ENCODE measurements around the gene ARHGEF28.

Gene ARHGEF28

DNA sequence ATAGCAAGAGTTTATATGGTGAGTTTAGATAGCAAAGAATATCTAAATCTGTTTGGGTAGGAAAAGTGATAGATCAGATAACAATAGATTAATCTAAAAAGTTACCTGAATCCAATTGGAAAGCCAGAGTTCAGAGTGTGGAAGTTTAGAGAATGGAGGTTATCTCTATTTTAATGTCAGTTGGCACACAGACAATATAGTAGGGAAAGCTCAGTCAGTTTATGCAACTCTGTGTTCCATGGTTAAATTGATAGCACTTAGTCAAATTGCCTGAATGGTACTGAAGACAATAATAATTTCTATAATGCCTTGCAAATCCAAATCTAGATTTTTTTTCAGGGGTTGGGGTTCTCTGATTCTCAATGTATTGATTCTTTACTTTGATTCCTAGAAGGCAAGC is 77.0 kb downstream of the ARHGEF28 start:
- no peak overlapping the region for H3K4me3 ChIP-seq (ENCODE audit: low read depth, low read length)
- ChIA-PET CTCF (interaction anchor here (0.7 kb wide), 1 partner anchor 9 kb away, joined by 3 read pairs; no protein-coding TSS in a partner anchor), POLR2A (no interaction called here)
- TF ChIP-seq, protein P1, sequence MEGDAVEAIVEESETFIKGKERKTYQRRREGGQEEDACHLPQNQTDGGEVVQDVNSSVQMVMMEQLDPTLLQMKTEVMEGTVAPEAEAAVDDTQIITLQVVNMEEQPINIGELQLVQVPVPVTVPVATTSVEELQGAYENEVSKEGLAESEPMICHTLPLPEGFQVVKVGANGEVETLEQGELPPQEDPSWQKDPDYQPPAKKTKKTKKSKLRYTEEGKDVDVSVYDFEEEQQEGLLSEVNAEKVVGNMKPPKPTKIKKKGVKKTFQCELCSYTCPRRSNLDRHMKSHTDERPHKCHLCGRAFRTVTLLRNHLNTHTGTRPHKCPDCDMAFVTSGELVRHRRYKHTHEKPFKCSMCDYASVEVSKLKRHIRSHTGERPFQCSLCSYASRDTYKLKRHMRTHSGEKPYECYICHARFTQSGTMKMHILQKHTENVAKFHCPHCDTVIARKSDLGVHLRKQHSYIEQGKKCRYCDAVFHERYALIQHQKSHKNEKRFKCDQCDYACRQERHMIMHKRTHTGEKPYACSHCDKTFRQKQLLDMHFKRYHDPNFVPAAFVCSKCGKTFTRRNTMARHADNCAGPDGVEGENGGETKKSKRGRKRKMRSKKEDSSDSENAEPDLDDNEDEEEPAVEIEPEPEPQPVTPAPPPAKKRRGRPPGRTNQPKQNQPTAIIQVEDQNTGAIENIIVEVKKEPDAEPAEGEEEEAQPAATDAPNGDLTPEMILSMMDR (IDR thresholded peaks at IDR 0.05; ENCODE audit: insufficient read depth, low read length, missing control alignments), result no peak
- no peak for DNase-seq (ENCODE audit: low read depth, low spot score)

DNA sequence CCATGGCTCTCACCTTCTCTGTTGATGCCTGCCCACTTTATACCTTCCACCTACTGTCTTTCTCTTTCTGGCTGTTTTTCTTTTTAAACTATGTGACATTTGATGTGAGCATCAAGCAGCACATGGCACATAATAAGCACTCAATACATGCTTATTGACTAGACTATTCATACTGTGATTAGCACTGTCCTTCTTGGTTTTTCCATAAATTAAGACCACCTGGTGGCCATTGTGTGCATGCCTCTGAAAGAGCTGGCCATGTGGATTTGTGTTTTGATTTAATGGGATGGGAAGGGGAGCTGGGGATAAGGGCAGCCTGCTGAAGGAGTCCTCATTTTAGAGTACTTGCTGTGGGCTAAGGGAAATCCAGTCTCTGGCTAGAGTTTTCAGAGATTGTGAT is 79.4 kb downstream of the ARHGEF28 start:
- no peak for DNase-seq (ENCODE audit: low read depth, low spot score)
- POLR2A ChIA-PET, result no interaction called here
- CTCF ChIA-PET, result interaction anchor here (2.8 kb wide), 1 partner anchor 12 kb away, joined by 16 read pairs; no protein-coding TSS in a partner anchor
- TF ChIP-seq, protein P1 (IDR thresholded peaks at IDR 0.05; ENCODE audit: insufficient read depth, low read length, missing control alignments), result no peak
- H3K4me3 ChIP-seq (ENCODE audit: low read depth, low read length), result no peak overlapping the region

DNA sequence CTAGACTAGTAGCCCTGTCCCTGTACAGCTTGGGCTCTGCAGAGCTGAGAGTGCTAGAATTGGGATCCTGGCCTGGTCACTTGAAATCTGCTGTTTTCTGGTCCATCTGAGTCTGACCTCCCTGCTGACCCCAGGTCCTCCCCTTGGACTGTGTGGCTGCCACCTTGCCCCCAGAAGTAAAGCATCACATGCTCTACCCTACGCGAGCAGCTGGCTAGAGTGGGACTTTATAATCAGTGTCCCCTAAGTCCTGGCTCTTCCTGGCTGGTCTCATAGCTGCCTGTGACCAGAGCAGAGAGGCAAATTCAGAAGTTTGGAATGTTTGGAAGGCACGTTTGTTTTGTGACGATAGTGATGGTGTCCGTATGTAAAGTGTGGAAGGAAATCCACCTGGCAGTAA is 81.0 kb downstream of the ARHGEF28 start:
- DNase-seq (ENCODE audit: low read depth, low spot score), result no peak
- H3K4me3 ChIP-seq (ENCODE audit: low read depth, low read length), result no peak overlapping the region
- POLR2A ChIA-PET, result no interaction called here
- TF ChIP-seq, protein P1 (IDR thresholded peaks at IDR 0.05; ENCODE audit: insufficient read depth, low read length, missing control alignments), result no peak
- CTCF ChIA-PET, result interaction anchor here (1.6 to 2.8 kb wide), 4 partner anchors 14 to 116 kb away, joined by 4 to 16 read pairs (median 5); no protein-coding TSS in a partner anchor

DNA sequence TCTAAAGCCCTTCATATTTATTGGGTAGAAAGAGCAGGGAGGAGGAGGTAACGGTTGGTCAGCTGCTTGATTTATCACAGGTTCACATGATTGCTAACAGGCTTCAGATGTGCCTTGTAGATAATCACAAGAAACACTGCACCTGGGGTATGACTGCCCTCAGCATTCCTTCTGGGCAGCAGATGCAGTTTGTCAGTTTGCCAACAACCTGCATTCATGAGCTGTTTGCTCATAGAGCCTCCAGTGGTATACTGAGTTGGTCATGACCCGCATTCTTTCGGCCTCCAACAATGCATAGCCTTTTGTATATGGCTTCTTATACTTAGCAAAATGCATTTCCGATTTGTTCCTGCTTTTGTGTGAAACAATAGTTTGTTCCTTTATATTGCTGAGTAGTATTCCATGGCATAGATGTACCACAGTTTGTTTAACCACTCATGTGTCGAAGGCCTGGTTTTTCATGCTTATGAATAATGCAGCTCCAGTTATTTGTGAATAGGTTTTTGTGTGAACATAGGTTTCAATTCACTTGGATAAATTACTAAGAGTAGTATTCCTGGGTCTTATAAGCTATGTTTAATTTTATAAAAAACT is 83.6 kb downstream of the ARHGEF28 start:
- ChIA-PET CTCF (interaction anchor here (1.3 to 3.5 kb wide), 3 partner anchors 11 to 17 kb away, joined by 3 to 9 read pairs (median 5); no protein-coding TSS in a partner anchor), POLR2A (no interaction called here)
- H3K4me3 ChIP-seq (ENCODE audit: low read depth, low read length), result no peak overlapping the region
- DNase-seq (ENCODE audit: low read depth, low spot score), result no peak
- TF ChIP-seq, protein P1 (IDR thresholded peaks at IDR 0.05; ENCODE audit: insufficient read depth, low read length, missing control alignments), result no peak

DNA sequence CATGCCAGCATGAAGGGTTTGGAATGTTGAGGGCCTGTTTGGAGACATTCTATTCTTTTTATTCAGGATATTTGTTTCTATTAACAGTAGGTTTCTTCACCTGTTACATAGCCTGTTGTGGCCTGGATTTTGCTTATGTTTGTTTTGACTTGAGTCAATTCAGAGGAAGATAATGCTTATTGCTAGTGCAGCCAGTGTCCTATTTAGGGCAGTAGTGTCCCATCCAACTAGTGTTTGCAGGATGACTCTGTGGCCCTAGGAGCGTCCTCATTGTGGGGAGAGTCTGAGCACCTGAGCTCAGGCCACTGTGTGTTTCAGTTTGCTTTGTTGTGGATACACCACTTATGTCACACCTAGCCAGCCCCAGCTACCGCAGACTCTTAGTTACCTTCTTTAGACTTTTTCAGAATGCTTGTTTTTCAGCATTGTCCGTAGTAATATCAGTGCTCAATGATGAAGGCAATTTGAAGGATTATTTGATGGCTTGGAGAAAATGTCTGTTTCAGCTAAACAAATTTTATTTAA is 90.3 kb downstream of the ARHGEF28 start:
- no peak for DNase-seq (ENCODE audit: low read depth, low spot score)
- ChIA-PET POLR2A (no interaction called here), CTCF (interaction anchor here (0.9 to 1.1 kb wide), 2 partner anchors 14 to 21 kb away, joined by 3 to 4 read pairs; no protein-coding TSS in a partner anchor)
- H3K4me3 ChIP-seq (ENCODE audit: low read depth, low read length), result no peak overlapping the region
- TF ChIP-seq, protein P1 (IDR thresholded peaks at IDR 0.05; ENCODE audit: insufficient read depth, low read length, missing control alignments), result no peak

DNA sequence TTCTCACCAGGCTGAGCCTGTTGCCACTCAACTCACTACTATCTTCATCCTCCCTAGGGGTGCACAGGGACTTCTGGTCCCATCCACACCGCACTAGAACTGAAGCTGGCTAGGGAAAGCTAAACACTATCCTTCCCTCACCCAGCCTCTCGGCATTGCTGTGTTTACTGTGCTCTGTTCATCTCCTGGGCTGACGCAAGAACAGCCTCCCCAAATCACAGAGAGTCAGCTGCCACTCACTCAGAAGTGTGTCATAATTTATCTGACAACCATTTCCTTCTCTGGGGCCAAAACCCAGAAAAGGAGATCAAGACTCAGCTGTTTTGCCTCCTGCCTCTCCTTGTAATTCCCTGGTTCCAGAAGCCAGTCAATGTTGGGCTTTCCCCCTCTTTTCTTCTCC is 92.8 kb downstream of the ARHGEF28 start:
- CTCF ChIA-PET, result no interaction called here
- POLR2A ChIA-PET, result no interaction called here

More for the DNA sequence above, 92.8 kb downstream of the ARHGEF28 start:
- no peak for DNase-seq (ENCODE audit: low read depth, low spot score)
- TF ChIP-seq, protein P1 (IDR thresholded peaks at IDR 0.05; ENCODE audit: insufficient read depth, low read length, missing control alignments), result no peak
- H3K4me3 ChIP-seq (ENCODE audit: low read depth, low read length), result no peak overlapping the region

All from AG04449 (cell line).